Measurements from ENCODE around the gene TMTC2.

The TMTC2 gene

DNA sequence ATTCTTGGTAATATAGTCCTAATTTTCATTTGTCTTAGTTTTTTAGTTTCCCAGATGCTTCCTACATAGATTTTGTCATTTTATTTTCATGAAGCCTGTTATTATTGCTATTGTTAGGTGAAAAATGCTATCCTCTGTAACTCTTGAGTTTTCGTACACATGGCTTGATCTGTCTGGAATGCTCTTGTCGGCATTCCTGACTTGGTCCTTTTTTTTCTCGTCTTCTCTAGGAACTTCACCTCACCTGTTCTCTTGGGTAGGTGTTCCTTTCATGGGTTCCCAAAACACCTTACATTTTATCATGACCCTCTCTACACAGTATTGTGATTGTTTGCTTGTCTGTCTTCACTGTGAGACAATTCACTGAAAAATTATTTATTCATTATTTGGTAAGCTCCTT lies 267.4 kb downstream of the TMTC2 start:
- no peak for DNase-seq (ENCODE audit: low spot score)

DNA sequence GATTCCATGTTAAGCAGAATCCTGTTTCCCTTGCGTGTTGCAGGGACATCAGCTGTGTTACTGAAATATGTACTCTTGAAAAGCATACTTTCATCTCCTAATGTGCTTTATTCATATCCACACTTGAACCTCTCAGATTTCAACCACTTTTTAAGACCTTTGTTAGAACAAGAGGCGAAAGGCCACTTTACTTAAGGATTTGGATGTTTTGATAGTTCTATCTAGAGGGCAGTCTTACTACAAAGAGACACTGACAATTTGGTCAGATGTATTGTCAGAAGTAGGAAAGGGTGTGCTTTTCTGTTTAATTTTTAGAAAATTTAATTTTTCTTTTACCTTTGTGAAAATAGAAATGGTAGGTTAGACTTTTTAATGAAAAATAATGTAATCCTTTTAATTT lies 267.9 kb downstream of the TMTC2 start:
- no peak for DNase-seq (ENCODE audit: low spot score)

DNA sequence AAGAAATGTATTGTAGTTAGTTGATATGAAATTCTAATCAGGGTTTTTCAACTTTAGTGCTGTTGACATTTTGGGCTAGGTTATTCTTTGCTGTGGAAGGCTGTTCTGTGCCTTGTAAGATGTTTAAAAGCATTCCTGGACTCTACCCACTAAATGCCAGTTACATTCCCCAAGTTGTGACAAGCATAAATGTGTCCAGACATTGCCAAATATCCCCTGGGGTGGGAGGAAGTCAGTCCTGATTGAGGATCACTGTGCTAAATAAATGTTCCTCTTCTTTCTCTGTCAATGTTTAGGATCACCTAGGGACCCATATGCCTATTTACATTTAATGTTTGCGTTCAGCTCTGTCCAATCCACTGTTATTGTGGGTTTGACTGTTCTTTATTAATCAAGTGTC lies 268.3 kb downstream of the TMTC2 start:
- DNase-seq (ENCODE audit: low spot score) = no peak

DNA sequence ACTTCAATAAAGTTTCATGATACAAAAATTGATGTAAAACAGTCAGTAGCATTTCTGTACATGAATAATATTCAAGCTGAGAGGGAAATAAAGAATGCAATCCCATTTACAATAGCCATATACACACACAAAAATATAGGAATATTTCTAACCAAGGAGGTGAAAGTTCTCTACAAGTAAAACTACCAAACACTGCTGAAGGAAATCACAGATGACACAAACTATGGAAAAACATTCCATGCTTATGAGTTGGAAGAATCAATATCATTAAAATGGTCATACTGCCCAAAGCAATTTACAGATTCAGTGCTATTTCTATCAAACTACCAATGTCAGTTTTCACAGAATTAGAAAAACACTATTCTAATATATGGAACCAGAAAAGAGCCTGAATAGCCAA lies 272.3 kb downstream of the TMTC2 start:
- DNase-seq (ENCODE audit: low spot score) = no peak

- DNase-seq (ENCODE audit: low spot score) = no peak
These were observed 273.1 kb downstream of the TMTC2 start for GRCh38 chr12:82959821-82960220.

DNA sequence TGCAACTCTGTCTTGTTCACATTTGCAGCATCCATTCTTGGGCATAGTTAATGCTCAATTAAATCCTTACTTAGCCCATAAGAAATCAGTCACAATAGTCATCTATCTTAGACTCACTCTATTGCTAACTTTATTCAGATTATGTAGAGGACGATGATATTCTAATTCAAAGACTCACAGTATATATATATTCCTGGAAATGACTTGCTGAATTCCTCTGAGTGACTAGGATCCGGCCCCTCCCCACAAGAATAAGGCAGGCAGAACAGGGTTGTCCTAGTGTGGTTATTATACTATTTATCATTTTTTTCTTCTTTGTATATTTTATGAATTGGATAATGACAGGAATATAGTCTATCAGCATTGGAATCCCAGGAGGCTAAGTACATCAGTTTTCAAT lies 275.1 kb downstream of the TMTC2 start:
- no peak for DNase-seq (ENCODE audit: low spot score)

- no peak for DNase-seq (ENCODE audit: low spot score)
These were observed 277.2 kb downstream of the TMTC2 start for GRCh38 chr12:82963956-82964355.

- no peak for DNase-seq (ENCODE audit: low spot score)
These were observed 277.7 kb downstream of the TMTC2 start for GRCh38 chr12:82964446-82964845.

DNA sequence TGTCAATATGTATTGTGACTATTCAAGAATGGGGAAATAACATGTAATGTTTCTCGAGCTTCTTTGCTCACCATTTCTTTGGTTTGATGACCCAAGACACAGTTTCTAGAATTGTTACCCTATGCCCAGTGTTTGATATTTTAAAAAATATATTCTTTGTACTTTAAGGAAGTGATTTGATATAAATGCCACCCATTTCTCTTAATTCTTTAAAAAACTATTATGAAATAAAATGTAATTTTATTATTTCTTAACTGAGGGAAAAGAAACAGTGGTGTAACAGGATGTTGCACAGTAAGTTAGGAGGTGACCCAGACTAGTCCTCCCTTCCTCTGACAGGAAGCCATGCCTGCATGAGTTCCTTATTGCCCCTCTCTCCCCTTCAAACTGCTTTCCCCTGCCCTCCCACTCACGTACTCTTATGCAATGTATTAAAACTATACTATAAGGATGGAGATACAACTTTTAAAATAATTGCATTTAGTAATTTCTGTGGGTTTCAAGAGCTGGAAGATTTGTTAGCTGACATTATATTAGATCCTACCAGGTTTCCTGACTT lies 279.4 kb downstream of the TMTC2 start:
- no peak for DNase-seq (ENCODE audit: low spot score)

GRCh38 chr12:82968631-82969367 lies 282.1 kb downstream of the TMTC2 start:
- DNase-seq (ENCODE audit: low spot score) = no peak

- no peak for DNase-seq (ENCODE audit: low spot score)
These were observed 283.9 kb downstream of the TMTC2 start for GRCh38 chr12:82970614-82971013.

DNA sequence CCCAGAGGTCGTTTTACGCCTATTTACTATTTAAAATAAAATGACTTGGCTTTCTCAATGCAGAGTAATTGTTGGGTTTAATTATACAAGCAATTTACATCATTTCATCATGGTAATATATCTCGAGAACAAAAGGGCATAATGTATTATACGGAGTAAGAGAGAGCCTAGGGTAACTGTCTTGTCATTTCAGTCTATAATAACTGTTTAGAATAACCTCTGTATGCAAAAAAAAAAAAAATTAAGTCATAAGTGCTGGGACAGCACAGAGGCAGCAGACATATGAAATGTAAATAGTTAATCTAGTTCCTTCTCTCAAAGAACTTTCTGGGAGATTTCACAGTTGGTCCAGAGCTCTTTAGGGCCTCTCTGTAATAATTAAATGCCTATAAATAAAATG lies 284.9 kb downstream of the TMTC2 start:
- no peak for DNase-seq (ENCODE audit: low spot score)

DNA sequence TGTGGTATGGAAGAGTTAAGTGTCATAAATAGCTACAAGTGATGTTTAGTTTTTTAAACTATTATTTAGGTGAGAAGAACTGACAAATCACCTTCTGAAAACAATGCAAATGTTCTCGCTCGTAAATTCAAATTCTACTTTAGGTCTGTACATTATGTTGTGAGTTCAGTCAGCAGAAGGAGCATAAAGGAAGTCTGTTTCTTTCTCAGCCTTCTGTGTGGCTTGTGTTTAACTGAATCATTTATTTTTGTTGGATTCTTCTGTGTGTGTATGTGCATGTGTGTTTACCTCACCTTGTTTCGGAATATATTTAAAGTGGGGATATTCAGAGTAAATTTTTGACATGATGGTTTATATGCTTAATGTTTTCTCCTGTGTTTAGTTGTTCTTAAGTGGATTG lies 285.9 kb downstream of the TMTC2 start:
- no peak for DNase-seq (ENCODE audit: low spot score)

- no peak for DNase-seq (ENCODE audit: low spot score)
These were observed 286.9 kb downstream of the TMTC2 start for GRCh38 chr12:82973592-82973991.

DNA sequence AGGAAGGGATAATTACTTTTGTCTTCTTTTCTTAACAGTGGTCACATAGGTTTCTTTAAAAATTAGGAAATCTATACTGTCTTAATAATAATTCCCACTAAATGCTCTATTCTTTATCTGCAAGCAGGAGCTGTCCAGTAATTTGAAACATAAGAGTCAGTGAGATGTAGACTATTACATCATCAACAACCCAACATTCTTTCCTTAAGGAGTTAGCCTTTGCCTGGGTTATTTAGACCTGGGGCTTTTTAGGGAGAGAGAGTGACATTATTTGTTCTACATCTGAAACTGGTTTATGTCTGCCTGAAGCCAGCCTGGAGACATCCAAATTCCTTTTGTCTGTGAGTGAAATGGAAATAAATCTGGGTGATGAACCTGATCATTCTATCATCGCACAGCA lies 294.4 kb downstream of the TMTC2 start:
- no peak for DNase-seq (ENCODE audit: low spot score)

DNA sequence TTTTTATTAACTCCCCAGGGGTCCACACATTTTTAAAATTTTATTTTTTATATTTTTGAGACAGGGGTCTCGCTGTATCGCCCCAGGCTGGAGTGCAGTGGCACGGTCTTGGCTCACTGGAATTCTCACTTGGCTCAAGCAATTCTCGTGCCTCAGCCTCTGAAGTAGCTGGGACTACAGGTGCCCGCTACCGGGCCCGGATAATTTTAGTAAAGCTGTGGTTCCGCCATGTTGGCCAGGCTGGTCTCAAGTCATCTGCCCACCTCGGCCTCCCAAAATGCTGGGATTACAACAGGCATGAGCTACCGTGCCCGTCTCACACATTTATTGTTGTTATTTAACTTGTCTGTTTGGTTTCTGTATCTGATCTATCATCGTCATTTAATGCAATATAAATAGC lies 307.4 kb downstream of the TMTC2 start:
- no peak for DNase-seq (ENCODE audit: low spot score)

DNA sequence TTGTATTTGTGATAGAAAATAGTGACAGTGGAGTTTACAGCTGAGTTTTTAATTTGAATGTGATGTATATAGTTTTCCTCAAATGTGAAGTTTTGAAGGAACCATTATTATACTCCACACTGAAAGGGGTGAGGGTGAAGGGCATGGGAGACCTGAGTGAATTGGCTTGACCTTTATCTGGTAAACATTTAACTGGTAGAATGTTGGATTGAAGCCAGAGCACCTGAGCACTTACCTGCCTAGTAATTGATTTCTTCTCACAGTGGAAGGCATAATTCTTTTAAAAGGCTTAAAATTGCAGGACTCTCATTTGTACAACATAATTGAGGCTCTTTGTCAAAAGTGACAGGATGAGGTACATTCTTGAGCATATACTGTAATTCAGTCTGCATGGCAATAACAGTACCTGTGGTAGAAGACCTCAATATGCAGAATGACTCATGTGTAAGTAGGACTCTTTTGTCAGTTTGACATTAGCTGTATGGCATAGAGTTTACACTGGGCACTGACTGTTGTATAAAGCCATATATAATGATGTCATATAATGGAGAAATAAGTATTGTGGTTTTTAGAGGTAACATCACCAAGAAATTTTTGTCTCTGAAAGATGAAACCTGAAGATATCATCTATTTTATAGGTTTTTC lies 309.6 kb downstream of the TMTC2 start:
- DNase-seq (ENCODE audit: low spot score) = no peak

DNA sequence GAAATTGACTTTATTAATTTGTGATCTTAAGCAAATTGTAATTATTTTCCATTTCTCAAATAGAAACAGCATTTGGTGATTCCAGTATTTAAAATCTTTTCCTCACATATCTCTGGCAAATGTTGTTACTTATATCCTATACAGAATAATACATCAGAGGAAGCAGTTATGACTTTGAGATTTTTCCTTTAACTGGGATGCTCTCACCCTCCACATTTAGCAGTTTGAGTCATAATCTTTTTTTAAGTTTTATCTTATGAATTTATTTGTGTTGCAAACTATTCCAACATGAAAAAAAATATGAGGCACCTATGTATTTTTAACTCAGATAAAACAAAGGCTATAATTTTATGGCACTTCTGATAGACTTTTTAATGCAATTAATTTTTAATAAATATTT lies 311.8 kb downstream of the TMTC2 start:
- DNase-seq (ENCODE audit: low spot score) = no peak

GRCh38 chr12:83003026-83003425 lies 316.3 kb downstream of the TMTC2 start:
- no peak for DNase-seq (ENCODE audit: low spot score)

DNA sequence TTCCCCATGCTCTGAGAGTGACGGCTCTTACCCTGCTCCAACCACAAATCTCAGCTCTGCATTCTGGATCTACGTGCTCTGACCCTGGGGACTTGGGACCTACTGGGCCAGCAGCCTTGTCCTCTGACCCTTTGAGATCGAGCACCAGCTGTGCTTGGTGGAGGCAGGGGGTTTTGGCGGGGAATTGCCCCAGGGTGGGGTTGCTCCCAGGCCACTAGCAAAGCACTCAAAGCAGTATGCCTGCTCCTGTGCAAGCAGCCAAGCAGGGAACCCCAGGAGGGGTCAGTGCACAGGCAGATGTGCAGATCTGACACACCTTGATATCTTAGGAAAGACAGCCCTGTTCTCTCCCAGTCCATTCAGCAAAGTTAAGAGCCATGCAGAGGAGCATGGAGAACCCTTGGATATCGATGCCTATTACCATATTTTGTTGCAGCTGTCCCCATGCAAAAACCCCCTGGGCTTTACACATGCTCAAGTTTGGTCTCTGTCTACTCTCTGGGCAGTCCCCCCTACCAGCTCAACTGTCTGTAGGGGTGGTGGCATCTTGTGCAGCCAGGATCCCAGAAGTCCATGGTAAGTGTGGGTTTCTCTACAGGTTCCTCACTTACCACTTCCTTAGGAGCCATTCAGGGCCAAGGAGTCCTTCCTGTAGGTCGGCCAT lies 319.0 kb downstream of the TMTC2 start:
- no peak for DNase-seq (ENCODE audit: low spot score)

- DNase-seq (ENCODE audit: low spot score) = no peak
These were observed 322.0 kb downstream of the TMTC2 start for GRCh38 chr12:83008703-83009102.

DNA sequence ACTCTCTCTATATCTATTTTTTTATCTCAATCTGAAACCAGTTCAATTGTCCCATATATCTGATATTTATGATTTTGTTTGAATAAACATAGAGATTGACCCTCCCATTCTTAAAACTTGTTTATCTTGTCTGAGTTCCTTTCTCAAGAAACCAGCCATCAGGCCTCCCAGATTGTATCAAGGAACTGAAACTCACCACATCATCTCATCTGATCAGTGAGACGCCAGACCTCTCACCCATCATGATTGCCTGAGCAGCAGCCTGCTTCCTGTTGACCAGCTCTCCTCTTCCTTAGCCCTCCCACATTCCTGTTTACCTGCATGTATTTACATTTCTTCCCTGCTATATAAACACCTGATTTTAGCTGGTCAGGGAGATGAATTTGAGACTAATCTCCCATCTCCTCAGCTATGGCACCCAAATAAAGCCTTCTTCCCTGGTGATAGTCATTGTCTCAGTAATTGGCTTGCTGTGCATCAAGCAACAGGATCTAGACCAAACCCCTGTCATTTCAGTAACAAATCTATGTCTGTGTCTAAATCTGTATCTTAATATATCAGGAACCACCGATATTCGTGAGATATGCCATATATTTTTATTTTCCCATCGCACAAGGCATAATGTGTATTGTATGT lies 323.6 kb downstream of the TMTC2 start:
- DNase-seq (ENCODE audit: low spot score) = no peak
